Stimulated activated CD4-positive, alpha-beta T cell treated with anti-CD3 and anti-CD28 coated beads, Interleukin-1b, Interleukin-23, amount 100 ng/mL, for 1 hour (primary cell): Measurements from ENCODE around the gene KLHL11.
A peak's percentile ranks its signal among the peaks of the same experiment; 100 is the strongest.

Experiments
- DNase-seq, 2 donors: peaks; one replicate each; pipeline ENCODE4 v3.0.0-alpha.2; 2020; ENCODE audit warnings: low read depth in 2 of 2

KLHL11 gene

GRCh38 chr17:41810659-41811548 lies 54.3 kb downstream of the KLHL11 start:
- peak in 1 of 2 donors; percentile 10 for DNase-seq

- DNase-seq: no peak
Measured at GRCh38 chr17:41806685-41807445, 58.4 kb downstream of the KLHL11 start.
